Fibroblast of skin of abdomen (primary cell): ENCODE data around the gene TAS2R41.
A peak's percentile ranks its signal among the peaks of the same experiment; 100 is the strongest.
"Not testable (repeated sequence)": the region's sequence is repeated elsewhere in the genome, so short reads cannot be mapped to it uniquely, and the experiment has no call there.

ENCODE experiments used
- DNase-seq: peaks from one replicate; pipeline ENCODE4 v3.0.0-alpha.2; 2013

TAS2R41 gene

GRCh38 chr7:143456992-143457793, 20.5 kb upstream of the TAS2R41 start:
- DNase-seq = peak; percentile 80

GRCh38 chr7:143458263-143458662, 19.4 kb upstream of the TAS2R41 start:
- DNase-seq = peak; percentile 83

GRCh38 chr7:143458681-143459080, 19.0 kb upstream of the TAS2R41 start:
- peak; percentile 30 for DNase-seq

GRCh38 chr7:143459359-143459758, 18.3 kb upstream of the TAS2R41 start:
- DNase-seq = no peak

- peak; percentile 10 for DNase-seq
Observed at GRCh38 chr7:143460271-143460979, 17.2 kb upstream of the TAS2R41 start.

- DNase-seq = no peak
Observed at GRCh38 chr7:143462045-143462444, 15.6 kb upstream of the TAS2R41 start.

- DNase-seq = no peak
Observed at GRCh38 chr7:143463556-143463955, 14.1 kb upstream of the TAS2R41 start.

- no peak for DNase-seq
Observed at GRCh38 chr7:143463957-143464356, 13.7 kb upstream of the TAS2R41 start.

GRCh38 chr7:143467724-143468123, 9.9 kb upstream of the TAS2R41 start:
- no peak for DNase-seq

- not testable (repeated sequence) for DNase-seq
Observed at GRCh38 chr7:143472071-143472689, 5.5 kb upstream of the TAS2R41 start.

- peak; percentile 41 for DNase-seq
Observed at GRCh38 chr7:143479055-143479766, 1.5 kb downstream of the TAS2R41 start.

- no peak for DNase-seq
Observed at GRCh38 chr7:143480501-143480900, 2.8 kb downstream of the TAS2R41 start.

GRCh38 chr7:143484119-143484518, 6.4 kb downstream of the TAS2R41 start:
- no peak for DNase-seq

- no peak for DNase-seq
Observed at GRCh38 chr7:143485094-143485493, 7.4 kb downstream of the TAS2R41 start.

GRCh38 chr7:143485500-143485899, 7.8 kb downstream of the TAS2R41 start:
- DNase-seq = peak; percentile 32

GRCh38 chr7:143486266-143486665, 8.6 kb downstream of the TAS2R41 start:
- not testable (repeated sequence) for DNase-seq

- no peak for DNase-seq
Observed at GRCh38 chr7:143487061-143487460, 9.4 kb downstream of the TAS2R41 start.

GRCh38 chr7:143487566-143487965, 9.9 kb downstream of the TAS2R41 start:
- DNase-seq = no peak

GRCh38 chr7:143490717-143491306, 13.1 kb downstream of the TAS2R41 start:
- no peak for DNase-seq

- DNase-seq = peak; percentile 64
Observed at GRCh38 chr7:143492043-143492471, 14.4 kb downstream of the TAS2R41 start.

- peak; percentile 45 for DNase-seq
Observed at GRCh38 chr7:143492799-143493739, 15.4 kb downstream of the TAS2R41 start.
